B cell (primary cell): ENCODE results near the gene ZAR1L. TPM values are rescaled to one million over a fixed set of nuclear protein-coding genes. Genes with fewer than 3 reads are reported as not detected.
"Not testable (repeated sequence)": the region's sequence is repeated elsewhere in the genome, so short reads cannot be mapped to it uniquely, and the experiment has no call there.

Source experiments
- ATAC-seq: fragments of 200-7000 bp; cut with Tn5 transposase; one replicate; pipeline ENCODE4 v1.10.0; 2021; ENCODE audit warnings: low read depth, mild to moderate bottlenecking, moderate number of reproducible peaks, moderate library complexity
- CTCF ChIA-PET: fragments of 350-600 bp; sonication (Branson Sonifier 250); formaldehyde crosslinking; loops from one replicate; lab custom pipeline; 2021; ENCODE audit warnings: antibody characterized with exemption, inconsistent platforms; lab: Charles Lee
- POLR2A ChIA-PET: fragments of 350-600 bp; sonication (Branson Sonifier 250); formaldehyde crosslinking; loops from one replicate; lab custom pipeline; 2021; ENCODE audit warnings: antibody characterized with exemption; lab: Charles Lee
- DNase-seq: peaks from one replicate; pipeline ENCODE4 v3.0.0; 2013
- H2AFZ ChIP-seq: 2 replicates; pipeline ENCODE4 v1.6.1; 2012; ENCODE audit warnings: mild to moderate bottlenecking, low read depth, low read length; ENCODE audit not compliant: insufficient read depth, poor library complexity, severe bottlenecking
- H3K27ac ChIP-seq, 2 donors: 1 replicate in 1 of 2; 2 replicates in 1 of 2; pipeline ENCODE4 v1.5.1; 2012 to 2013; ENCODE audit warnings: low read length in 2 of 2, mild to moderate bottlenecking in 2 of 2, moderate library complexity in 1 of 2
- H3K27me3 ChIP-seq, 4 experiments: fragments of 200-600 bp in 1 of 4; sonication (generic) in 1 of 4; replicated peaks in 1 of 4; 1 replicate in 2 of 4; 2 replicates in 2 of 4; pipeline versions ENCODE4 v1.6.1 to v1.7.0; 2013 to 2016; ENCODE audit warnings: low read length in 3 of 4, mild to moderate bottlenecking in 2 of 4, mixed read lengths in 1 of 4, moderate library complexity in 1 of 4; ENCODE audit not compliant: insufficient read depth in 4 of 4, control insufficient read depth in 3 of 4; ENCODE audit errors: control extremely low read depth in 1 of 4
- H3K36me3 ChIP-seq, 2 experiments: replicated peaks in 1 of 2; 1 replicate in 1 of 2; 2 replicates in 1 of 2; pipeline versions ENCODE4 v1.6.1 to v1.7.1; 2013; ENCODE audit warnings: low read length in 1 of 2; ENCODE audit not compliant: insufficient read depth in 2 of 2, control insufficient read depth in 1 of 2; ENCODE audit errors: control extremely low read depth in 1 of 2, extremely low read depth in 1 of 2
- H3K4me1 ChIP-seq, 2 donors: fragments of 200-600 bp in 1 of 2; sonication (generic) in 1 of 2; 1 replicate in 1 of 2; 2 replicates in 1 of 2; pipeline versions ENCODE4 v1.5.1 to v1.6.1; 2013 to 2017; ENCODE audit warnings: low read length in 2 of 2; ENCODE audit not compliant: control insufficient read depth in 2 of 2, insufficient read depth in 2 of 2
- H3K4me2 ChIP-seq: replicated peaks from 2 replicates; pipeline ENCODE3; 2012; ENCODE audit warnings: mild to moderate bottlenecking, low read depth, low read length; ENCODE audit not compliant: poor library complexity, severe bottlenecking
- H3K4me3 ChIP-seq, 5 experiments: fragments of 200-600 bp in 1 of 5; sonication (generic) in 1 of 5; 1 replicate in 3 of 5; 2 replicates in 2 of 5; pipeline versions ENCODE4 v1.5.1 to v1.7.0; 2011 to 2016; ENCODE audit warnings: low read length in 4 of 5, mild to moderate bottlenecking in 4 of 5, low read depth in 2 of 5, control low read depth in 1 of 5, moderate library complexity in 1 of 5; ENCODE audit not compliant: insufficient read depth in 1 of 5; ENCODE audit errors: control extremely low read depth in 1 of 5, extremely low read depth in 1 of 5
- H3K79me2 ChIP-seq: fragments of 200-600 bp; sonication (generic); one replicate; pipeline ENCODE4 v1.6.0; 2016; ENCODE audit warnings: low read length; ENCODE audit not compliant: control insufficient read depth, insufficient read depth
- H3K9ac ChIP-seq: fragments of 200-600 bp; sonication (generic); 2 replicates; pipeline ENCODE4 v1.6.1; 2017; ENCODE audit warnings: mild to moderate bottlenecking, low read length, moderate library complexity
- H3K9me3 ChIP-seq, 3 donors: one replicate each; pipeline versions ENCODE4 v1.6.1 to v1.7.1; 2013; ENCODE audit warnings: low read length in 2 of 3; ENCODE audit not compliant: control insufficient read depth in 2 of 3, insufficient read depth in 1 of 3; ENCODE audit errors: control extremely low read depth in 1 of 3
- H4K20me1 ChIP-seq: 2 replicates; pipeline ENCODE4 v1.6.0; 2012; ENCODE audit warnings: mild to moderate bottlenecking, low read length; ENCODE audit not compliant: insufficient read depth, control insufficient read depth, poor library complexity, severe bottlenecking
- H3K27ac Mint-ChIP-seq: one replicate; pipeline ENCODE4 v1.8.0; 2021; ENCODE audit warnings: mixed read lengths
- H3K27me3 Mint-ChIP-seq: one replicate; pipeline ENCODE4 v1.8.0; 2021; ENCODE audit warnings: mixed read lengths
- H3K4me1 Mint-ChIP-seq: one replicate; pipeline ENCODE4 v1.8.0; 2021; ENCODE audit warnings: mixed read lengths
- H3K4me3 Mint-ChIP-seq: one replicate; pipeline ENCODE4 v1.8.0; 2021; ENCODE audit warnings: mixed read lengths
- H3K9me3 Mint-ChIP-seq: one replicate; pipeline ENCODE4 v1.8.0; 2022; ENCODE audit warnings: mixed read lengths; ENCODE audit not compliant: insufficient read depth
- CTCF ChIP-seq: fragments of 200-600 bp; IDR thresholded peaks from one replicate; pipeline ENCODE4 v1.8.0; 2022; ENCODE audit warnings: antibody characterized with exemption, mild to moderate bottlenecking
- EZH2 ChIP-seq: IDR thresholded peaks from 2 replicates; pipeline ENCODE4 v1.6.1; 2012; ENCODE audit warnings: borderline replicate concordance, low read depth, mild to moderate bottlenecking, moderate library complexity, low read length; ENCODE audit not compliant: insufficient read depth, poor library complexity, severe bottlenecking
- WGBS: methylation state at CpG from one replicate; pipeline ENCODE4 v1.1.5; 2013; ENCODE audit warnings: missing lambda C conversion rate; ENCODE audit not compliant: insufficient coverage; 5-methylcytosine and 5-hydroxymethylcytosine counted together
- intact Hi-C: fragments of 100-400 bp; cut with micrococcal nuclease; formaldehyde crosslinking; loops from one replicate; pipeline ENCODE4 v1.10.0; 2022
- polyA minus RNA-seq: library from RNA; depleted of rRNA, polyadenylated mRNA; stranded (reverse); fragments of >200 nt; gene quantifications from 2 replicates; pipeline ENCODE4 v1.2.3, GENCODE V29; 2012
- polyA plus RNA-seq: library from polyadenylated mRNA; depleted of rRNA; stranded (reverse); fragments of >200 nt; gene quantifications from 2 replicates; pipeline ENCODE4 v1.2.3, GENCODE V29; 2012
- total RNA-seq, 2 donors: library from RNA; stranded (reverse); fragments of 120-200 nt in 1 of 2; gene quantifications; 1 replicate in 1 of 2; 2 replicates in 1 of 2; pipeline versions ENCODE4 v1.2.3 to v1.2.4, GENCODE V29; 2013 to 2022

ZAR1L gene
- not detected in 2 replicates for total RNA-seq
- 0.07 TPM for total RNA-seq (2013)
- polyA plus RNA-seq: 0.32 TPM in 1 of 2 replicates, not detected in the other
- polyA minus RNA-seq: 0.21 TPM in 1 of 2 replicates, not detected in the other

- no peaks in the 10 kb centered on the region for H4K20me1 ChIP-seq
- 1% methylated on average over 58 of the region's 60 CpGs for WGBS
- ATAC-seq (peak; percentile 90), DNase-seq (peak; percentile 94)
- no peaks in the 10 kb centered on the region for H3K27me3 Mint-ChIP-seq
- TF ChIP-seq EZH2 (no peak), CTCF (no peak)
- peak within 1 kb of the TSS; percentile 99 to 100 for H3K27ac ChIP-seq
- peak within 1 kb of the TSS; percentile 74 to 91 (median 82) for H3K4me3 ChIP-seq
- peaks cover 7 to 20% of the 10 kb centered on the region in 2 donors for H3K4me1 ChIP-seq
- H3K36me3 ChIP-seq: no peaks in the 10 kb centered on the region
- H3K4me3 Mint-ChIP-seq: peak within 1 kb of the TSS; percentile 91
- H3K27me3 ChIP-seq: no peaks in the 10 kb centered on the region
- H3K9me3 Mint-ChIP-seq: no peaks in the 10 kb centered on the region
- ChIA-PET CTCF (interaction anchor here (0.9 to 2.0 kb wide), 11 partner anchors 47 to 1227 kb away, joined by 3 to 23 read pairs (median 4); partner anchors contain the start of gene N4BP2L1), POLR2A (interaction anchor here (0.6 to 2.9 kb wide), 8 partner anchors 8 to 405 kb away, joined by 3 to 17 read pairs (median 6); partner anchors contain the start of genes N4BP2L1, N4BP2L2 and PDS5B)
- H3K9me3 ChIP-seq: peaks cover 0 to 6% (median 0%) of the 10 kb centered on the region in 3 donors
- intact Hi-C loops: loop anchor here (1.0 to 10.0 kb wide), 8 partner anchors 111 to 1698 kb away; partner anchors contain the start of genes N4BP2L2, PDS5B and USPL1
- H3K4me2 ChIP-seq: peak within 1 kb of the TSS; percentile 84
- H3K9ac ChIP-seq: peak within 1 kb of the TSS; percentile 89
- peaks cover 3% of the 10 kb centered on the region for H3K79me2 ChIP-seq
- peaks cover 15% of the 10 kb centered on the region for H3K4me1 Mint-ChIP-seq
- H3K27ac Mint-ChIP-seq: peak within 1 kb of the TSS; percentile 99
- H2AFZ ChIP-seq: peak within 1 kb of the TSS; percentile 71
Observed at GRCh38 chr13:32315238-32316027, at the start of gene ZAR1L, which contains the start of gene BRCA2. Gene ZAR1L, minus strand, starts transcription at chr13:32315363. Its CDS starts 3,438 bp downstream, at chr13:32311925. Gene BRCA2, plus strand, starts transcription at chr13:32315508. Its CDS starts 953 bp downstream, at chr13:32316461.

- no peaks in the 10 kb centered on the region for H3K4me1 Mint-ChIP-seq
- no peaks in the 10 kb centered on the region for H3K79me2 ChIP-seq
- no peak overlapping the region for H3K27ac Mint-ChIP-seq
- H3K4me3 Mint-ChIP-seq: no peak overlapping the region
- H2AFZ ChIP-seq: no peak overlapping the region
- ATAC-seq: no peak
- no peaks in the 10 kb centered on the region for H3K27me3 ChIP-seq
- H4K20me1 ChIP-seq: no peaks in the 10 kb centered on the region
- H3K9me3 ChIP-seq: peaks cover 0 to 6% (median 0%) of the 10 kb centered on the region in 3 donors
- no peak overlapping the region for H3K27ac ChIP-seq
- DNase-seq: no peak
- 100% methylated on average over 1 of the region's 2 CpGs for WGBS
- no peak overlapping the region for H3K4me2 ChIP-seq
- no peaks in the 10 kb centered on the region for H3K36me3 ChIP-seq
- ChIA-PET POLR2A (no interaction called here), CTCF (no interaction called here)
- no peaks in the 10 kb centered on the region for H3K27me3 Mint-ChIP-seq
- TF ChIP-seq CTCF (no peak), EZH2 (no peak)
- intact Hi-C loops: no loop called here
- H3K9me3 Mint-ChIP-seq: no peaks in the 10 kb centered on the region
- H3K4me3 ChIP-seq: no peak overlapping the region
- H3K9ac ChIP-seq: no peak overlapping the region
- no peaks in the 10 kb centered on the region for H3K4me1 ChIP-seq
Observed at GRCh38 chr13:32362574-32362973, 47.4 kb upstream of the ZAR1L start.

GRCh38 chr13:32355935-32356334 is 40.8 kb upstream of the ZAR1L start:
- intact Hi-C loops, H3K4me3 ChIP-seq, H3K79me2 ChIP-seq, H3K9ac ChIP-seq, H3K27me3 ChIP-seq, H3K9me3 ChIP-seq, H3K27me3 Mint-ChIP-seq, H3K4me2 ChIP-seq, POLR2A ChIA-PET, H3K4me1 ChIP-seq, H3K27ac Mint-ChIP-seq, H3K9me3 Mint-ChIP-seq, DNase-seq, H2AFZ ChIP-seq, H3K4me3 Mint-ChIP-seq, CTCF ChIA-PET, H3K27ac ChIP-seq, H4K20me1 ChIP-seq, ATAC-seq, H3K4me1 Mint-ChIP-seq, H3K36me3 ChIP-seq: not testable (repeated sequence)
- 98% methylated on average over 5 of the region's 8 CpGs for WGBS
